Esophagus muscularis mucosa (tissue), 4 donors: ENCODE results near the gene CANX. TPM values are rescaled to one million over a fixed set of nuclear protein-coding genes. Genes with fewer than 3 reads are reported as not detected.
A peak's percentile ranks its signal among the peaks of the same experiment; 100 is the strongest.
"Not testable (repeated sequence)": the region's sequence is repeated elsewhere in the genome, so short reads cannot be mapped to it uniquely, and the experiment has no call there.

Source experiments
- DNase-seq: peaks from one replicate; pipeline ENCODE4 v3.0.0-alpha.2; 2017; ENCODE audit errors: extremely low spot score
- H3K27ac ChIP-seq, 4 donors: fragments of 200-600 bp; sonication (generic); replicated peaks in 1 of 4; 1 replicate in 3 of 4; 2 replicates in 1 of 4; pipeline ENCODE4 v1.5.1; 2016 to 2019; ENCODE audit warnings: mild to moderate bottlenecking in 1 of 4
- H3K27me3 ChIP-seq, 4 donors: fragments of 200-600 bp; sonication (generic); one replicate each; pipeline versions ENCODE4 v1.5.1 to v1.6.0; 2016 to 2019
- H3K36me3 ChIP-seq, 4 donors: fragments of 200-600 bp; sonication (generic); one replicate each; pipeline ENCODE4 v1.5.1; 2016 to 2019
- H3K4me1 ChIP-seq, 4 donors: fragments of 200-600 bp; sonication (generic); one replicate each; pipeline ENCODE4 v1.5.1; 2016 to 2019
- H3K4me3 ChIP-seq, 4 donors: fragments of 200-600 bp; sonication (generic); 1 replicate in 2 of 4; 2 replicates in 2 of 4; pipeline ENCODE4 v1.5.1; 2016 to 2019; ENCODE audit warnings: mild to moderate bottlenecking in 4 of 4, moderate library complexity in 1 of 4
- H3K9me3 ChIP-seq, 4 donors: fragments of 200-600 bp; sonication (generic); 1 replicate in 3 of 4; 2 replicates in 1 of 4; pipeline ENCODE4 v1.5.1; 2016 to 2019
- EP300 ChIP-seq: sonication (generic); formaldehyde crosslinking; IDR thresholded peaks from one replicate; pipeline ENCODE4 v1.6.1; 2017; ENCODE audit warnings: antibody characterized with exemption
- POLR2A ChIP-seq: fragments of 450-650 bp; IDR thresholded peaks from one replicate; pipeline ENCODE4 v1.6.1; 2017; ENCODE audit warnings: antibody characterized with exemption, moderate library complexity, mild to moderate bottlenecking, low read depth
- POLR2AphosphoS5 ChIP-seq, 2 donors: sonication (generic); formaldehyde crosslinking; IDR thresholded peaks; one replicate each; pipeline ENCODE4 v1.6.1; 2017; ENCODE audit warnings: antibody characterized with exemption in 2 of 2
- WGBS: methylation state at CpG from one replicate; pipeline ENCODE4 v1.1.5; 2018; 5-methylcytosine and 5-hydroxymethylcytosine counted together
- intact Hi-C: fragments of 100-400 bp; cut with DNase I; formaldehyde crosslinking; loops from one replicate; pipeline ENCODE4 v1.15.1; 2023
- total RNA-seq, 4 donors: library from RNA; depleted of rRNA; stranded (reverse); fragments of >200 nt; gene quantifications; one replicate each; pipeline versions ENCODE4 v1.1.0 to v1.2.1, GENCODE V29; 2016
- TF ChIP-seq, protein P1 (sequence below), 3 experiments: fragments of 200-600 bp in 2 of 3; fragments of 450-650 bp in 1 of 3; sonication (generic) in 2 of 3; IDR thresholded peaks; one replicate each; pipeline ENCODE4 v1.5.1; 2017 to 2019; ENCODE audit warnings: antibody characterized with exemption in 3 of 3, mild to moderate bottlenecking in 2 of 3, moderate library complexity in 1 of 3

Gene CANX, protein sequence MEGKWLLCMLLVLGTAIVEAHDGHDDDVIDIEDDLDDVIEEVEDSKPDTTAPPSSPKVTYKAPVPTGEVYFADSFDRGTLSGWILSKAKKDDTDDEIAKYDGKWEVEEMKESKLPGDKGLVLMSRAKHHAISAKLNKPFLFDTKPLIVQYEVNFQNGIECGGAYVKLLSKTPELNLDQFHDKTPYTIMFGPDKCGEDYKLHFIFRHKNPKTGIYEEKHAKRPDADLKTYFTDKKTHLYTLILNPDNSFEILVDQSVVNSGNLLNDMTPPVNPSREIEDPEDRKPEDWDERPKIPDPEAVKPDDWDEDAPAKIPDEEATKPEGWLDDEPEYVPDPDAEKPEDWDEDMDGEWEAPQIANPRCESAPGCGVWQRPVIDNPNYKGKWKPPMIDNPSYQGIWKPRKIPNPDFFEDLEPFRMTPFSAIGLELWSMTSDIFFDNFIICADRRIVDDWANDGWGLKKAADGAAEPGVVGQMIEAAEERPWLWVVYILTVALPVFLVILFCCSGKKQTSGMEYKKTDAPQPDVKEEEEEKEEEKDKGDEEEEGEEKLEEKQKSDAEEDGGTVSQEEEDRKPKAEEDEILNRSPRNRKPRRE
- 100 to 1,000 TPM; 230 to 403 (median 321) TPM for total RNA-seq

DNA sequence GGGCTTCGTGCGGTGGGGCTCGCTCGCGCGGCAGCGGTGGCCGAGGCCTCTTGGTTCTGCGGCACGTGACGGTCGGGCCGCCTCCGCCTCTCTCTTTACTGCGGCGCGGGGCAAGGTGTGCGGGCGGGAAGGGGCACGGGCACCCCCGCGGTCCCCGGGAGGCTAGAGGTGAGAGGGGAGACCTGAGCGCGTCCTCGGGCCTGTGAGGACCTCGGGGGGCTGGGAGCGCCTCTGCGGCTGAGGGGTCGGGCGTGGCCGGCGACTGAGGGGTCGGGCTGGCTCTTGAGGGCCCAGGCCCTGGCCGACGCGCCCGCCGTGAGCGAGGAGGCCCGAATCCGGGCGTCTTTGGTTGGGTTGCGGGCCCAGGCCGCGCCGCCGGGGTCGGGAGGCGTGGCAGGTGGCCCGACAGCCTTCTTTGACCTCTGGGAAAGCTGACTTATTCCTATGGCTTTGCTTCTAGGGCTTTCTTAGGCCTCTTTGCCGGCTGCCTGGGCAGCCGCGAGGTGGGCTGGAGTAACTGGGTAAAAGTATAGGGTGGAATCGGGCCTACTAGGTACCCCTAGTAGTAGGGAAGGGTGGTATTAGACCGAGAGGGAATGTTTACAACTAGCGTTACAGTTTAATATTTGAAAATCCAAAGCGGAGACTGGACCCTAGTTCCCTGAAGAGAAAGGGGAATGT, at the start of gene CANX:
Gene CANX, plus strand, starts transcription at position 33 of the 681 bp plus-strand sequence. CDS start 6,715 bp downstream, outside the sequence.
- no peaks in the 10 kb centered on the region for H3K27me3 ChIP-seq
- H3K27ac ChIP-seq: peak within 1 kb of the TSS; percentile 93 to 97 (median 96)
- intact Hi-C loops: loop anchor here (2.0 to 5.0 kb wide), 2 partner anchors 20 to 33 kb away; partner anchors contain the start of gene MAML1
- peaks cover 27 to 62% (median 49%) of the 10 kb centered on the region in 4 donors for H3K4me1 ChIP-seq
- TF ChIP-seq EP300: no peak
- TF ChIP-seq, protein P1, sequence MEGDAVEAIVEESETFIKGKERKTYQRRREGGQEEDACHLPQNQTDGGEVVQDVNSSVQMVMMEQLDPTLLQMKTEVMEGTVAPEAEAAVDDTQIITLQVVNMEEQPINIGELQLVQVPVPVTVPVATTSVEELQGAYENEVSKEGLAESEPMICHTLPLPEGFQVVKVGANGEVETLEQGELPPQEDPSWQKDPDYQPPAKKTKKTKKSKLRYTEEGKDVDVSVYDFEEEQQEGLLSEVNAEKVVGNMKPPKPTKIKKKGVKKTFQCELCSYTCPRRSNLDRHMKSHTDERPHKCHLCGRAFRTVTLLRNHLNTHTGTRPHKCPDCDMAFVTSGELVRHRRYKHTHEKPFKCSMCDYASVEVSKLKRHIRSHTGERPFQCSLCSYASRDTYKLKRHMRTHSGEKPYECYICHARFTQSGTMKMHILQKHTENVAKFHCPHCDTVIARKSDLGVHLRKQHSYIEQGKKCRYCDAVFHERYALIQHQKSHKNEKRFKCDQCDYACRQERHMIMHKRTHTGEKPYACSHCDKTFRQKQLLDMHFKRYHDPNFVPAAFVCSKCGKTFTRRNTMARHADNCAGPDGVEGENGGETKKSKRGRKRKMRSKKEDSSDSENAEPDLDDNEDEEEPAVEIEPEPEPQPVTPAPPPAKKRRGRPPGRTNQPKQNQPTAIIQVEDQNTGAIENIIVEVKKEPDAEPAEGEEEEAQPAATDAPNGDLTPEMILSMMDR (IDR thresholded peaks at IDR 0.05): no peak
- peak; percentile 87 to 96 for TF ChIP-seq POLR2AphosphoS5 (IDR thresholded peaks at IDR 0.05)
- peak; percentile 90 for TF ChIP-seq POLR2A
- 2% methylated on average over 14 of the region's 58 CpGs for WGBS
- no peak for DNase-seq
- no peaks in the 10 kb centered on the region for H3K9me3 ChIP-seq
- peaks cover 0 to 11% (median 0%) of the 10 kb centered on the region in 4 donors for H3K36me3 ChIP-seq
- peak within 1 kb of the TSS; percentile 86 to 94 (median 88) for H3K4me3 ChIP-seq

GRCh38 chr5:179649166-179649703, 49.5 kb upstream of the CANX start:
- H3K4me3 ChIP-seq, H3K9me3 ChIP-seq, H3K4me1 ChIP-seq, H3K36me3 ChIP-seq, H3K27me3 ChIP-seq, intact Hi-C loops, H3K27ac ChIP-seq, DNase-seq: not testable (repeated sequence)
- 85% methylated on average over 5 of the region's 10 CpGs for WGBS

GRCh38 chr5:179650245-179650644, 48.5 kb upstream of the CANX start:
- H3K9me3 ChIP-seq, intact Hi-C loops, DNase-seq, H3K36me3 ChIP-seq, H3K27ac ChIP-seq, H3K27me3 ChIP-seq, H3K4me3 ChIP-seq, H3K4me1 ChIP-seq: not testable (repeated sequence)
- 89% methylated on average over 18 of the region's 26 CpGs for WGBS

DNA sequence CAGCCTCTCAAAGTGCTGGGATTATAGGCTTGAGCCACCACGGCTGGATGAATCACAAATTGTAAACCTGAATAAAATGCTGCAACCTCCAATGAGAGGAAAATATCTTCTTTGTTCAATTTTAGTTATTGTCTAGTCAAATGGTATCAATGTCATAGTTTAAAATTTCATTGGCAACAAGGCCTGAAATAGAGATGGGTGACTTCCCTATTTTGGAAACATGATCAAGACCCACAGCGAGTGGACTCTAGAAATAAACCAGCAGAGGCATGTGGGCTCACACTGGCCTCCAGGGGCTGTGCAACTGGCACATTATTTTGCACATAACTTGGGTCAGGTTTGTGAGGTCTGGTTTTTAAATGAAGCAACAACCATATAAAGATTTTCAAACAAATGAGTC, 45.6 kb upstream of the CANX start:
- H3K27ac ChIP-seq, DNase-seq, H3K9me3 ChIP-seq, intact Hi-C loops, H3K27me3 ChIP-seq, H3K36me3 ChIP-seq, H3K4me3 ChIP-seq, H3K4me1 ChIP-seq: not testable (repeated sequence)
- 61% methylated on average over 2 of the region's 2 CpGs for WGBS

GRCh38 chr5:179657302-179658178, 41.2 kb upstream of the CANX start:
- WGBS: 98% methylated on average over 3 of the region's 50 CpGs
- H3K27ac ChIP-seq, H3K27me3 ChIP-seq, H3K9me3 ChIP-seq, DNase-seq, H3K36me3 ChIP-seq: not testable (repeated sequence)
- intact Hi-C loops: loop anchor here (5.0 kb wide), 1 partner anchor 140 kb away; no protein-coding TSS in a partner anchor
- peaks cover 6 to 18% (median 8%) of the 10 kb centered on the region in 4 donors for H3K4me1 ChIP-seq
- peak overlapping the region in 3 of 4 donors; percentile 30 to 44 (median 37) for H3K4me3 ChIP-seq

- H3K27me3 ChIP-seq, DNase-seq, H3K9me3 ChIP-seq: not testable (repeated sequence)
- H3K4me1 ChIP-seq: peaks cover 6 to 18% (median 8%) of the 10 kb centered on the region in 4 donors
- intact Hi-C loops: loop anchor here (5.0 kb wide), 1 partner anchor 139 kb away; no protein-coding TSS in a partner anchor
- peak in 1 of 2 donors; percentile 10 for TF ChIP-seq POLR2AphosphoS5 (IDR thresholded peaks at IDR 0.05)
- 4% methylated on average over 9 of the region's 29 CpGs for WGBS
- H3K27ac ChIP-seq: peak overlapping the region; percentile 63 to 75 (median 67)
- H3K4me3 ChIP-seq: peak overlapping the region; percentile 51 to 63 (median 56)
- H3K36me3 ChIP-seq: peaks cover 0 to 12% (median 3%) of the 10 kb centered on the region in 4 donors
Observed at GRCh38 chr5:179658179-179658856, 40.4 kb upstream of the CANX start.

GRCh38 chr5:179661647-179662046, 37.1 kb upstream of the CANX start:
- H3K36me3 ChIP-seq: peaks cover 6 to 40% (median 27%) of the 10 kb centered on the region in 4 donors
- H3K27me3 ChIP-seq, DNase-seq, H3K27ac ChIP-seq, H3K4me3 ChIP-seq, intact Hi-C loops, H3K9me3 ChIP-seq: not testable (repeated sequence)
- 97% methylated on average over 5 of the region's 6 CpGs for WGBS
- peaks cover 6 to 18% (median 8%) of the 10 kb centered on the region in 4 donors for H3K4me1 ChIP-seq
